ENCODE data around the gene DGKB. TPM values are rescaled to one million over a fixed set of nuclear protein-coding genes. Genes with fewer than 3 reads are reported as not detected.

DGKB gene
- total RNA-seq = not detected

GRCh38 chr7:14902589-14903067 is at the start of gene DGKB:
Gene DGKB (minus strand): TSS chr7:14902751.
- POLR2A ChIA-PET = no interaction called here
- CTCF ChIA-PET = interaction anchor here (1.1 kb wide), 1 partner anchor 14 kb away, joined by 3 read pairs; no protein-coding TSS in a partner anchor

DNA sequence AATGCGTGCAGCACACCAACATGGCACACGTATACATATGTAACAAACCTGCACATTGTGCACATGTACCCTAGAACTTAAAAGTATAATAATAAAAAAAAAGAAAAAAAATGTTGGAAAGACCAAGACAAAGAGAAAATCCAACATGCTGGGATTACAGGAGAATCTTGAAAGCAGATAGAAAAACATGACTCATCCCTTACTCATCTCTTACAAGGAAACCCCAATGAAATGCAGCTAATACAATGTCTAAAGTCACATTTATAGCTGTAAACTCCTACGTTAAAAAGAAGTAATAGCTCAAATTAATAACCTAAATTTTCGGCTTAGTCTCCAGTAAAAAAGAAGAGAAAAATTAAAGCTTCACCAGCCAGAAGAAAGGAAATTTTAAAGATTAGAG is 47.5 kb upstream of the DGKB start:
- ChIA-PET POLR2A (no interaction called here), CTCF (no interaction called here)

GRCh38 chr7:14938181-14938580 is 35.6 kb upstream of the DGKB start:
- CTCF ChIA-PET = no interaction called here
- POLR2A ChIA-PET = no interaction called here

DNA sequence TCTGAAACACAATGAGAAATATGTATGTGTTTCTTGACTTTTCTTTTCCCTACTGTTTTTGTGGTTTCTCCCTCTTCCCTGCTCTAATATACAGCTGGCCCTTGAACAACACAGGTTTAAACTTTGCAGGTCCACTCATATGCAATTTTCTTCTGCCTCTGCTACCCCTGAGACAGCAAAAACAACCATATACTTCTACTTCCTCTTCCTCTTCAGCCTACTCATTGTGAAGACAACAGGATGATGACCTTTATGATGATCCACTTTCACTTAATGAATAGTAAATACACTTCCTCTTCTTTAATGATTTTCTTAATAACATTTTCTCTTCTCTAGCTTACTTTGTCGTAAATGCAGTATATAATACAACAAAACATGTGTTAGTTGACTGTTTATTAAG is 35.0 kb upstream of the DGKB start:
- POLR2A ChIA-PET = no interaction called here
- CTCF ChIA-PET = no interaction called here

GRCh38 chr7:14936554-14936953 is 34.0 kb upstream of the DGKB start:
- POLR2A ChIA-PET = no interaction called here

DNA sequence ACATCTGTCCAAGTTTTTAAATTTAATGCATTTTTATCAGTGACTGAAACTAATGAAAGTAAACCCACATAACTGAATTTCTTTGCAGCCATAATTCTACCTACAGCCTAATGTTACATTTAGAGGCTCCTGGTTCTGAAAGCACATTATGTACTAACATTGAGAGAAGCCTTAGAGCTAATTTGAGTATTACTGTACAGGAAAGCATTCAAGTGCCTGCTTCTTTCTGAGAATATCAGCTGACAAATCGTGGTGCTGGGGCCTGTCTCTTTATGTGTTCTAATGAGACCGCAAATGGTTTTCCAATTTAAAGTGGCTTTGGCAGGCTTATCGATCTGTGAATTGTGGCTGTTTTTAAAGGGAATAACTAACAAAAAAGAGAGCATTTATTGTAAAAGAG is 32.3 kb upstream of the DGKB start:
- ChIA-PET POLR2A (no interaction called here), CTCF (interaction anchor here (0.6 kb wide), 1 partner anchor 33 kb away, joined by 3 read pairs; no protein-coding TSS in a partner anchor)

More at GRCh38 chr7:14936554-14936953, 34.0 kb upstream of the DGKB start:
- CTCF ChIA-PET = interaction anchor here (0.7 kb wide), 1 partner anchor 323 kb away, joined by 4 read pairs; no protein-coding TSS in a partner anchor

GRCh38 chr7:14931511-14932215 is 29.1 kb upstream of the DGKB start:
- ChIA-PET POLR2A (no interaction called here), CTCF (no interaction called here)

GRCh38 chr7:14924398-14924797 is 21.8 kb upstream of the DGKB start:
- ChIA-PET POLR2A (no interaction called here), CTCF (no interaction called here)

GRCh38 chr7:14911077-14911476 is 8.5 kb upstream of the DGKB start:
- CTCF ChIA-PET = no interaction called here

GRCh38 chr7:14908697-14909096 is 6.1 kb upstream of the DGKB start:
- CTCF ChIA-PET = no interaction called here
- POLR2A ChIA-PET = no interaction called here

More at GRCh38 chr7:14911077-14911476, 8.5 kb upstream of the DGKB start:
- POLR2A ChIA-PET = no interaction called here

- ChIA-PET CTCF (no interaction called here), POLR2A (no interaction called here)
Observed at GRCh38 chr7:14905764-14906163, 3.2 kb upstream of the DGKB start.

GRCh38 chr7:14900051-14900450 is 2.5 kb downstream of the DGKB start:
- ChIA-PET POLR2A (no interaction called here), CTCF (no interaction called here)

- ChIA-PET POLR2A (no interaction called here), CTCF (no interaction called here)
Observed at GRCh38 chr7:14899030-14899429, 3.5 kb downstream of the DGKB start.

GRCh38 chr7:14896461-14896860 is 6.1 kb downstream of the DGKB start:
- ChIA-PET CTCF (no interaction called here), POLR2A (no interaction called here)

DNA sequence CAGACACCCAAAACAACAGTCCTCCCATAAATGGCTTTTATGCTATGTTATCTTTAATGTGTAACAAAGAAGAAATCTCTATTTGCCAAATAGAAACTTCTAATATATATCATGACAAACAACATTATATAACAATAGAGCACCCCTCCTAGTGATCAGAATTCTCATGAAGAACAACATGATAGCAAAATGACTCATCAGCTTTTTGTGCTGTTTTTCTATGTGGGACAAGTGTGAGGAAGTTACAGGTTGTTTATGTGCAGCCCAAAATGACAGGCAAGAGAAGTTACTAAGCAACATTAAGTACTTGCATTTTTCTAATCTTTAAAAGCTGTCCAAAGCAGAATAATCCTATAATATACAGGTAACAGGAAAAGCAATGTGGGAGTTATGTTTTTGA is 7.7 kb downstream of the DGKB start:
- POLR2A ChIA-PET = no interaction called here

DNA sequence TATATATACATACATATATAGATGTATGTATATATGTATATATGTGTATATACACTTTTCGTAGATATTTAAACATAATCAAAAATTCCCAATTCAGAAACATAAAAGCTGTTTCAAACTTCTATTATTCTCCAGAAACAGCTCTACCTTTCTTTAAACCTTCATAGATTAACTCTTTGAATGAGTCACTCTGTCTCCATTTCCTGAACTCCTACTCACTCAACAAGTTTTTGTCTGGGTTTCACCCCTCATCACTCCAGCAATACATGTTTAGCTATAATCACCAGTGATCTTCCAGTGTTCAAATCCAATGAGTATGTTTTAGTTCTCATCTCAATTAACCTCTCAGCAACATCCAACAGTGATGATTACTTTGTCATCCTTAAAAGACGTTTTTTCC is 9.6 kb downstream of the DGKB start:
- ChIA-PET POLR2A (no interaction called here), CTCF (no interaction called here)

More for the DNA sequence above, 7.7 kb downstream of the DGKB start:
- CTCF ChIA-PET = no interaction called here

GRCh38 chr7:14891289-14891688 is 11.3 kb downstream of the DGKB start:
- ChIA-PET CTCF (no interaction called here), POLR2A (no interaction called here)

- POLR2A ChIA-PET = no interaction called here
- CTCF ChIA-PET = no interaction called here
Observed at GRCh38 chr7:14888962-14889361, 13.6 kb downstream of the DGKB start.

- ChIA-PET POLR2A (no interaction called here), CTCF (no interaction called here)
Observed at GRCh38 chr7:14886533-14886932, 16.0 kb downstream of the DGKB start.

DNA sequence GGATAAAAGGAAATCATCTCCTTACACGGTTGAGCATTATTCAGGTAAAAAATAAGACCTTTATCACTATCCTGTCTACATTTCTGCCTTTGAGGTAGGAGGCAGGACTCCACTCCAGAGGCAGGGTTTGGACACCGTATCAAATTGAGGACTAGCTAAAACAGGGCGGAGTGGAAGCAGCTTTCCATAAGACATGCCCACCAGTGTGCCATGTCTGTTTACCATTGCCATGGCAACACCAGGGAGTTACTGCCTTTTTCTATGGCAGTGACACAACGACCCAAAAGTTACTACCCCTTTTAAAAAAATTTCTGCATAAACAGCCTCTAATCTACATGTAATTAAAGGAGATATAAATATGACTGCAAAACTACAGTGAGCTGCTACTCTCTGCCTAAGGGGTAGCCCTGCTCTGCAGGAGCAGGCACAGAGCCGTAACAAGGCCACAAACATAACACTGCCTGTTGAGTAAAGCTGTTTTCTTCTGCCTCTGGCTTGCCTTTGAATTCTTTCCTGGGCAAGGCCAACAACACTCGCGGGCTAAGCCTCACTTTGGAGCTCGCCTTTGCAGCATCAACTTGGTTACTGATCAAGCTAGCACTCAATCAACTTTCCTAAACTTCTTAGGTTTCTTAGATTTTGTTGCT is 26.5 kb downstream of the DGKB start:
- CTCF ChIA-PET = no interaction called here
- POLR2A ChIA-PET = no interaction called here

DNA sequence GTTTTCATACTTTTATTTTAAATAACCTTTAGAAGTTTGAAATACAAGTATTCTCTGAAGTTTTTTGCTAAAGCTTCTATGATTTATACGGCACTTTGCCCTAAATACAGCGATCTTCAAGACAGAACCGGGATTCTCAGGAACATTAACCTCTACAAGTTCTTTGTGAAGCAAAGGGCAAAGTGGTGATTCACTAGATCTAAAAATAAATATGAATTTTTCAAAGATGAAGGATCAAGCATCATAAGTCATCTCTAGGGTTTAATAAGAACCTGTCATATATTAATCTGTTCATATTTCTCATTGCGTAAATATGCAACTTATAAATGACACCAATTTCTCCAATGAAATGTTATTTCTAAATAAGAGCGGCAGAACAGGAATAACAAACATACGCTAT is 30.7 kb downstream of the DGKB start:
- ChIA-PET POLR2A (no interaction called here), CTCF (no interaction called here)

GRCh38 chr7:14870394-14870793 is 32.2 kb downstream of the DGKB start:
- POLR2A ChIA-PET = no interaction called here
- CTCF ChIA-PET = no interaction called here

All from activated CD8-positive, alpha-beta memory T cell treated with anti-CD3 and anti-CD28 coated beads for 36 hours (primary cell).